SK-N-SH (cell line): ENCODE data around the gene GPR162. TPM values are rescaled to one million over a fixed set of nuclear protein-coding genes. Genes with fewer than 3 reads are reported as not detected.

ENCODE experiments used
- CTCF ChIA-PET: fragments of 300-600, 350-600 bp; formaldehyde crosslinking; extraction: SDS; loops from one replicate; lab custom pipeline; 2021; lab: Yijun Ruan, JAX
- POLR2A ChIA-PET: fragments of 350-600 bp; sonication (Branson Sonifier 250); formaldehyde crosslinking; extraction: SDS; loops from one replicate; lab custom pipeline; 2020; ENCODE audit warnings: antibody characterized with exemption, inconsistent platforms; lab: Yijun Ruan, JAX
- DNase-seq: peaks from one replicate; pipeline ENCODE4 v3.0.0; 2012
- H2AFZ ChIP-seq: fragments of 200-600 bp; sonication (generic); 2 replicates; pipeline ENCODE4 v1.8.1; 2016; ENCODE audit warnings: antibody characterized with exemption, mild to moderate bottlenecking, low read depth
- H3F3A ChIP-seq: fragments of 200-600 bp; sonication (generic); replicated peaks from 2 replicates; pipeline ENCODE3; 2016; ENCODE audit warnings: antibody characterized with exemption, mild to moderate bottlenecking; ENCODE audit not compliant: insufficient read depth
- H3K27ac ChIP-seq, 2 experiments: fragments of 200-500 bp in 1 of 2; fragments of 200-600 bp in 1 of 2; sonication (Bioruptor generic) in 1 of 2; sonication (generic), shearing (Covaris generic) in 1 of 2; 2 replicates each; pipeline versions ENCODE4 v1.5.1 to v1.6.1; 2014 to 2016; ENCODE audit warnings: low read depth in 2 of 2, inconsistent platforms in 1 of 2, low read length in 1 of 2, mild to moderate bottlenecking in 1 of 2, mixed read lengths in 1 of 2
- H3K27me3 ChIP-seq: fragments of 200-600 bp; sonication (generic), shearing (Covaris generic); 2 replicates; pipeline ENCODE4 v1.6.1; 2016; ENCODE audit warnings: mixed run types; ENCODE audit not compliant: insufficient read depth
- H3K36me3 ChIP-seq, 2 experiments: fragments of 200-500 bp in 1 of 2; fragments of 200-600 bp in 1 of 2; sonication (Bioruptor generic) in 1 of 2; sonication (generic) in 1 of 2; replicated peaks in 1 of 2; 2 replicates each; pipeline versions ENCODE3 to v1.5.1; 2014 to 2016; ENCODE audit warnings: low read length in 1 of 2, mild to moderate bottlenecking in 1 of 2; ENCODE audit not compliant: insufficient read depth in 2 of 2, control insufficient read depth in 1 of 2
- H3K4me1 ChIP-seq, 2 experiments: fragments of 200-500 bp in 1 of 2; fragments of 200-600 bp in 1 of 2; sonication (Bioruptor generic) in 1 of 2; sonication (generic), shearing (Covaris generic) in 1 of 2; 2 replicates each; pipeline versions ENCODE4 v1.5.1 to v1.6.1; 2014 to 2016; ENCODE audit warnings: low read depth in 1 of 2, low read length in 1 of 2, mixed run types in 1 of 2; ENCODE audit not compliant: insufficient read depth in 2 of 2, control insufficient read depth in 1 of 2
- H3K4me2 ChIP-seq: fragments of 200-600 bp; sonication (generic), shearing (Covaris generic); 2 replicates; pipeline ENCODE4 v1.6.1; 2017; ENCODE audit warnings: mixed run types
- H3K4me3 ChIP-seq, 2 experiments: fragments of 200-500 bp in 1 of 2; fragments of 200-600 bp in 1 of 2; sonication (Bioruptor generic) in 1 of 2; sonication (generic), shearing (Covaris generic) in 1 of 2; 2 replicates each; pipeline versions ENCODE4 v1.5.1 to v1.8.1; 2014 to 2016; ENCODE audit warnings: low read depth in 2 of 2, inconsistent platforms in 1 of 2, low read length in 1 of 2, mild to moderate bottlenecking in 1 of 2, mixed read lengths in 1 of 2, moderate library complexity in 1 of 2
- H3K79me2 ChIP-seq: fragments of 200-600 bp; sonication (generic); 2 replicates; pipeline ENCODE4 v1.8.1; 2017; ENCODE audit warnings: mild to moderate bottlenecking; ENCODE audit not compliant: insufficient read depth
- H3K9ac ChIP-seq: fragments of 200-600 bp; sonication (generic); 2 replicates; pipeline ENCODE4 v1.6.1; 2017; ENCODE audit warnings: mixed run types
- H3K9me2 ChIP-seq: fragments of 200-600 bp; sonication (generic); 2 replicates; pipeline ENCODE4 v1.6.1; 2017; ENCODE audit warnings: mixed run types
- H3K9me3 ChIP-seq: fragments of 200-600 bp; sonication (generic); 2 replicates; pipeline ENCODE4 v1.6.1; 2017; ENCODE audit warnings: mixed run types, mild to moderate bottlenecking, moderate library complexity
- H4K20me1 ChIP-seq: fragments of 200-600 bp; sonication (generic); 2 replicates; pipeline ENCODE4 v1.6.1; 2017; ENCODE audit warnings: mild to moderate bottlenecking, mixed run types; ENCODE audit not compliant: insufficient read depth
- CHD2 ChIP-seq: fragments of 150-350 bp; IDR thresholded peaks from 2 replicates; pipeline ENCODE4 v1.6.1; 2018; ENCODE audit warnings: low read length; ENCODE audit not compliant: partially characterized antibody
- CTCF ChIP-seq: fragments of 200-600 bp; sonication (generic); IDR thresholded peaks from 2 replicates; pipeline ENCODE4 v1.6.1; 2017; ENCODE audit warnings: antibody characterized with exemption, mild to moderate bottlenecking, moderate library complexity
- ELF1 ChIP-seq: IDR thresholded peaks from 2 replicates; pipeline ENCODE4 v1.4.0; 2012
- FOXM1 ChIP-seq: IDR thresholded peaks from 2 replicates; pipeline ENCODE4 v1.4.0; 2012; ENCODE audit warnings: low read depth, mild to moderate bottlenecking
- GABPA ChIP-seq: IDR thresholded peaks from 2 replicates; pipeline ENCODE4 v1.4.0; 2012; ENCODE audit warnings: low read depth, mild to moderate bottlenecking
- GATA2 ChIP-seq: sonication (generic); formaldehyde crosslinking; IDR thresholded peaks from 2 replicates; pipeline ENCODE4 v1.5.0; 2020; ENCODE audit warnings: mild to moderate bottlenecking, missing genetic modification reagents
- JUND ChIP-seq: IDR thresholded peaks from 2 replicates; pipeline ENCODE4 v1.4.0; 2012
- NRF1 ChIP-seq: IDR thresholded peaks from 2 replicates; pipeline ENCODE4 v1.6.1; 2012; ENCODE audit warnings: low read depth, mild to moderate bottlenecking, low read length
- POLR2AphosphoS5 ChIP-seq: IDR thresholded peaks from 2 replicates; pipeline ENCODE4 v1.6.1; 2012; ENCODE audit warnings: low read depth, low read length
- RAD21 ChIP-seq: IDR thresholded peaks from 2 replicates; pipeline ENCODE4 v1.6.1; 2012; ENCODE audit warnings: mild to moderate bottlenecking, low read length
- RCOR1 ChIP-seq: fragments of 150-350 bp; IDR thresholded peaks from 2 replicates; pipeline ENCODE4 v1.6.1; 2017; ENCODE audit warnings: antibody characterized with exemption, low read length
- REST ChIP-seq: IDR thresholded peaks from 2 replicates; pipeline ENCODE4 v1.6.1; 2012; ENCODE audit warnings: mild to moderate bottlenecking, low read depth, low read length, moderate library complexity
- RFX5 ChIP-seq: IDR thresholded peaks from 2 replicates; pipeline ENCODE4 v1.6.1; 2012; ENCODE audit warnings: mild to moderate bottlenecking, improper control_type of control experiment, low read length
- RXRA ChIP-seq: IDR thresholded peaks from 2 replicates; pipeline ENCODE4 v1.4.0; 2012; ENCODE audit warnings: low read depth, mild to moderate bottlenecking, borderline replicate concordance
- SIN3A ChIP-seq: IDR thresholded peaks from 2 replicates; pipeline ENCODE4 v1.6.1; 2012; ENCODE audit warnings: low read depth, mild to moderate bottlenecking, low read length, moderate library complexity, borderline replicate concordance
- SMC3 ChIP-seq: IDR thresholded peaks from 2 replicates; pipeline ENCODE4 v1.6.1; 2012; ENCODE audit warnings: low read depth, low read length, improper control_type of control experiment
- TAF1 ChIP-seq: IDR thresholded peaks from 2 replicates; pipeline ENCODE4 v1.6.1; 2012; ENCODE audit warnings: low read depth, mild to moderate bottlenecking, low read length, moderate library complexity, borderline replicate concordance
- TCF12 ChIP-seq: IDR thresholded peaks from 2 replicates; pipeline ENCODE4 v1.4.0; 2012
- WGBS: methylation state at CpG from one replicate; pipeline ENCODE4 v1.1.6; 2017; ENCODE audit warnings: low lambda C conversion rate; 5-methylcytosine and 5-hydroxymethylcytosine counted together
- polyA plus RNA-seq, 3 experiments: library from polyadenylated mRNA; depleted of rRNA; stranded (reverse); fragments of >200 nt; gene quantifications; 2 replicates each; pipeline ENCODE4 v1.2.3, GENCODE V29; 2012
- TF ChIP-seq, protein P1 (sequence below): IDR thresholded peaks from 2 replicates; pipeline ENCODE4 v1.4.0; 2012; ENCODE audit warnings: low read depth
- TF ChIP-seq, protein P2 (sequence below): fragments of 150-350 bp; IDR thresholded peaks from 2 replicates; pipeline ENCODE4 v1.6.1; 2016; ENCODE audit warnings: mild to moderate bottlenecking, low read depth, low read length

Gene GPR162
- polyA plus RNA-seq, 1 of the 3 experiments (the other 2 are of a cell fraction): 18.6 TPM

- Histone ChIP-seq H4K20me1 (0 out of 2 replicates have a peak, but pooled peaks cover 11% of the 10 kb centered on the region), H3K4me1 (peaks cover 0 to 7% of the 10 kb centered on the region in 2 experiments; a peak in 1 of 4 replicates), H3K27ac (no peak overlapping the region), H3K9ac (no peak overlapping the region), H3K9me2 (no peaks in the 10 kb centered on the region), H2AFZ (no peak overlapping the region), H3K36me3 (peaks cover 40 to 74% of the 10 kb centered on the region in 2 experiments), H3K79me2 (peaks cover 12% of the 10 kb centered on the region), H3F3A (no peaks in the 10 kb centered on the region), H3K4me2 (no peak overlapping the region), H3K9me3 (no peaks in the 10 kb centered on the region), H3K27me3 (no peaks in the 10 kb centered on the region), H3K4me3 (no peak overlapping the region)
- DNase-seq: no peak
- POLR2A ChIA-PET: interaction anchor here (0.6 to 1.4 kb wide), 3 partner anchors 18 to 646 kb away, joined by 3 read pairs; partner anchors contain the start of gene MLF2
- CTCF ChIA-PET: interaction anchor here (0.9 to 14.1 kb wide), 11 partner anchors 11 to 267 kb away, joined by 3 to 225 read pairs (median 6); partner anchors contain the start of genes CDCA3, GNB3, GPR162 and MLF2
- WGBS: 89% methylated on average over 5 of the region's 5 CpGs
- TF ChIP-seq FOXM1 (no peak), GABPA (no peak), ELF1 (no peak), REST (no peak), SIN3A (no peak)
- TF ChIP-seq, all 33 proteins: peak for 0
These were observed 13.3 kb downstream of the GPR162 start for GRCh38 chr12:6834873-6835272.

GRCh38 chr12:6836851-6837250 is 15.2 kb downstream of the GPR162 start:
- H3K9me2 ChIP-seq: no peaks in the 10 kb centered on the region
- no peak overlapping the region for H3K9ac ChIP-seq
- H3K36me3 ChIP-seq: peaks cover 37 to 67% of the 10 kb centered on the region in 2 experiments
- H3K27me3 ChIP-seq: no peaks in the 10 kb centered on the region
- no peaks in the 10 kb centered on the region for H3K79me2 ChIP-seq
- no peaks in the 10 kb centered on the region for H3K9me3 ChIP-seq
- 87% methylated on average over 13 of the region's 16 CpGs for WGBS
- H2AFZ ChIP-seq: no peak overlapping the region
- no peak overlapping the region for H3K4me2 ChIP-seq
- H3K27ac ChIP-seq: no peak overlapping the region
- 0 out of 2 replicates have a peak, but pooled peaks cover 8% of the 10 kb centered on the region for H4K20me1 ChIP-seq
- no peak overlapping the region for H3K4me3 ChIP-seq
- TF ChIP-seq CHD2 (no peak), ELF1 (no peak), RFX5 (no peak), SMC3 (no peak), JUND (no peak), GATA2 (CRISPR knock-in tag) (no peak), SIN3A (no peak), TAF1 (no peak), GABPA (no peak), POLR2AphosphoS5 (no peak), RXRA (no peak), RCOR1 (no peak), RAD21 (no peak), NRF1 (no peak), CTCF (no peak), TCF12 (no peak)
- TF ChIP-seq, protein P1, sequence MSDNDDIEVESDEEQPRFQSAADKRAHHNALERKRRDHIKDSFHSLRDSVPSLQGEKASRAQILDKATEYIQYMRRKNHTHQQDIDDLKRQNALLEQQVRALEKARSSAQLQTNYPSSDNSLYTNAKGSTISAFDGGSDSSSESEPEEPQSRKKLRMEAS: no peak
- TF ChIP-seq, protein P2, sequence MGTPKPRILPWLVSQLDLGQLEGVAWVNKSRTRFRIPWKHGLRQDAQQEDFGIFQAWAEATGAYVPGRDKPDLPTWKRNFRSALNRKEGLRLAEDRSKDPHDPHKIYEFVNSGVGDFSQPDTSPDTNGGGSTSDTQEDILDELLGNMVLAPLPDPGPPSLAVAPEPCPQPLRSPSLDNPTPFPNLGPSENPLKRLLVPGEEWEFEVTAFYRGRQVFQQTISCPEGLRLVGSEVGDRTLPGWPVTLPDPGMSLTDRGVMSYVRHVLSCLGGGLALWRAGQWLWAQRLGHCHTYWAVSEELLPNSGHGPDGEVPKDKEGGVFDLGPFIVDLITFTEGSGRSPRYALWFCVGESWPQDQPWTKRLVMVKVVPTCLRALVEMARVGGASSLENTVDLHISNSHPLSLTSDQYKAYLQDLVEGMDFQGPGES: no peak
- ChIA-PET CTCF (interaction anchor here (1.2 to 14.1 kb wide), 12 partner anchors 11 to 240 kb away, joined by 3 to 225 read pairs (median 6); partner anchors contain the start of genes CDCA3, GNB3, GPR162 and MLF2), POLR2A (interaction anchor here (1.0 to 1.4 kb wide), 3 partner anchors 9 to 16 kb away, joined by 3 read pairs; partner anchors contain the start of gene USP5)
- no peak for DNase-seq
- no peaks in the 10 kb centered on the region for H3F3A ChIP-seq
- H3K4me1 ChIP-seq: no peaks in the 10 kb centered on the region
